Suppressor macrophage treated with lipopolysaccharide for 1 hour (primary cell): Measurements from ENCODE around the gene MAN1C1.
A peak's percentile ranks its signal among the peaks of the same experiment; 100 is the strongest.

Source experiments
- DNase-seq, 3 donors: peaks; one replicate each; pipeline ENCODE4 v3.0.0-alpha.2; 2020 to 2022

The MAN1C1 gene

GRCh38 chr1:25616095-25616986, at the start of gene MAN1C1:
Gene MAN1C1, plus strand, starts transcription at chr1:25616791. Its CDS starts 1,007 bp downstream, at chr1:25617798.
- peak; percentile 88 to 98 (median 97) for DNase-seq

DNA sequence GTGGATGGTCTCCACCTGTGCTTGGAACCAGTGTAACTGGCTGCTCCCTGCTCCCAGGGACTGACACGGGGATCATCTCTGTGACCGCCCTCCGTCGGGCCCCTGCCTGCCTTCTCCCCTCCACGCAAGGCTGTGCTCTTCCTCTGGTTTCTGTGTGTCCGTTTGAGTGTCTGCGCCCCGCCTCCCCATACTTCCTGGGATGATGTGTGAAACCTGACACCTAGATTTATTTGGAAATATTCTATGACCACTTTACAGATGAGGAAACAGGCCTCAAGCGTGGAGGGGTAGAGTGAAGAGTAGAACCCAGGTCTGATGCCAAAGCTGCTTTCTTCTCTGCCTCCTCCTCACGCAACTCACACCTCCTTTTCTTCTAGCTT, 48.9 kb upstream of the MAN1C1 start:
- DNase-seq: no peak

- DNase-seq: no peak
These were observed 48.3 kb upstream of the MAN1C1 start for GRCh38 chr1:25568090-25568833.

DNA sequence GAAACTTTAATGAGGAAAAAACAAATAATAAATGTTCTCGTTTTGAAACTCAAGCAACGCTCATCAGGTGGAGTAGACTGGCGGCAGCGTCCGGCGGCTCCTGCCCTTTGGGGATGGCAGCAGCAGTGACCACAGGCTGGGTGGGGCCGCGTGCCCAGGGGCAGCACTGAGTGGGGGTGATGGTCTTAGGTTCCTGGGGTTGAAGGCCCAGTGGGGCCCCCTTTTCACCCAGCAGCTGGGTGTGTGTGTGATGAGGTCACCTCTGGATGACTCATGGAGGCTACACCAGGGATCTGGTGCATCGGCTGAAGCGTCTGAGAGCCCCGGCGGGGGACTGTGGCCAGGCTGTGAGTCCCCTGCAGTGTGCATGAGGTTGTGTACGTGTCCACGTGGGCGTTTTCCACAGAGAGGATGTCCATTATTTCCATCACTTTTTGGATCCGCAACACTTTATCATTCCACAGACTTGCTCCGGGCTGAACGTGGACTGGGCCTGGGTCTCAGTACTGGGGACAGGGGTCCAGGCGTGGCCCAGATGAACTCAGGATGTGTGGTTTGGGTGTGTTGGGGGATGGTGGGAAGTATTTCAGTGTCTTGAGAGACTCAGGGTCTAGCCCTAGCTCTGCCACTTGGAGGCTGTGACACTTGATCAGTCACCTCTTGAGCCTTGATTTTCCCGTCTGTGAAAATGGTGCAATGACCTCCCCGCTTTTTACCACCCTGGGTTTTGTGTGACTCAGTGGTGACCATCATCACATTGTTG, 47.6 kb upstream of the MAN1C1 start:
- peak in 2 of 3 donors; percentile 24 to 43 for DNase-seq

DNA sequence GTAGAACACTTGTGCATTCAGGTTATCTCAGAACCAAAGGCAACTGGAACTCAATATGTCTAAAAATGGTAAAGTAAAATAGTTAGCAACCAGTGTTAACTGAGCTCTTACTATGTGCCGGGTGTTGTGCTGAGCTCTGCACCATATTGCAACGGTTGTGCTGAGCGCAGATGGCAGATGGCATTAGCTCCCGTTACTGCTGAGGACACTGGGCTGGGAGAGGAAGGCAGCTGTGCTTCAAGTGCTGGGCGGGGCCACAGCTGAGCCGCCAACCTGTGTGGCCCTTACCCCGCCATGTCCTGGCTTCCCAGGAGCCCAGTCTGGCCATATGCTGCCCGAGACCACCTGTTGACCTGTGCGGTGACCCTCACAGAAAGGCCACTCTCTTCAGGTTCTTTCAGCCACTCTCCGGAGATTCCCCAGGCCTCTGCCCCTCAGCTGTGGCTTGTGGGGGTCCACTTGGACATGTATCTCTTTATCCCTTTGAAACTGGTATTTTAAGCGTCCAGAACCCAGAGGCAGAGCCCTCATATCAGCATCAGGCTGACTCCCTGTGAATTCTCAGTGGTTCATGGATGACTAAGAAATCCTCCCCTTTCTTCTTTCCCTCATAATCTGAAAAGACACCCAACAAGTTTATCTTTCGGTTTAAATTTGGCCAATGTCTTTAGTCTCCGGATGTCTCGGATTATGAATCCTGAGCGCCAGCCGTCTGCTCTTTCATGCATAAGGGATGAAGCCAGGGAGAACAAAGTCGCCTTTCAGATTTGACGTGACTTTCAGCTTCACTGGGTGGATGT, 46.8 kb upstream of the MAN1C1 start:
- no peak for DNase-seq

GRCh38 chr1:25570798-25571521, 45.6 kb upstream of the MAN1C1 start:
- no peak for DNase-seq

DNA sequence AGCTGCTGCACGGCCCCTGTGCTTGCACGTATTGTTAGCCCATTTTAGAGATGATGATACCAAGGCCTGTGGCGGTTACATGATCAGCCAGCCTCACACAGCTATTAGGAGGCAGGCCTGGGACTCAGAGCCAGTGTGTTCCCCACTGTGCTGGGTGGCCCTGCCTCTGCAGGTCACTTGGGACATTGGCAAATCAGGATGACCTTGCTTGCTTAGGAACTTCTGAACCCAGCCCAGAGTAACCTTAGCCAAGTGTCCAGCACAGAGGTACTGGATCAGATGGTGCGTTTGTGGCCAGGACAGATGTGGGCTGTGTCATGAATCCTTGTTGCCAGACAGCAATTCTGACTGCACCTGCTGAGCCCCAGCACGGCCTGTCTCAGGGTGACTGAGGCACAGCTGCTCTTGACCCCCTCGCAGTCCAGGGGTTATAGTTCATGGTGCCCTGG, 45.0 kb upstream of the MAN1C1 start:
- no peak for DNase-seq

- DNase-seq: no peak
These were observed 44.5 kb upstream of the MAN1C1 start for GRCh38 chr1:25572107-25572506.

DNA sequence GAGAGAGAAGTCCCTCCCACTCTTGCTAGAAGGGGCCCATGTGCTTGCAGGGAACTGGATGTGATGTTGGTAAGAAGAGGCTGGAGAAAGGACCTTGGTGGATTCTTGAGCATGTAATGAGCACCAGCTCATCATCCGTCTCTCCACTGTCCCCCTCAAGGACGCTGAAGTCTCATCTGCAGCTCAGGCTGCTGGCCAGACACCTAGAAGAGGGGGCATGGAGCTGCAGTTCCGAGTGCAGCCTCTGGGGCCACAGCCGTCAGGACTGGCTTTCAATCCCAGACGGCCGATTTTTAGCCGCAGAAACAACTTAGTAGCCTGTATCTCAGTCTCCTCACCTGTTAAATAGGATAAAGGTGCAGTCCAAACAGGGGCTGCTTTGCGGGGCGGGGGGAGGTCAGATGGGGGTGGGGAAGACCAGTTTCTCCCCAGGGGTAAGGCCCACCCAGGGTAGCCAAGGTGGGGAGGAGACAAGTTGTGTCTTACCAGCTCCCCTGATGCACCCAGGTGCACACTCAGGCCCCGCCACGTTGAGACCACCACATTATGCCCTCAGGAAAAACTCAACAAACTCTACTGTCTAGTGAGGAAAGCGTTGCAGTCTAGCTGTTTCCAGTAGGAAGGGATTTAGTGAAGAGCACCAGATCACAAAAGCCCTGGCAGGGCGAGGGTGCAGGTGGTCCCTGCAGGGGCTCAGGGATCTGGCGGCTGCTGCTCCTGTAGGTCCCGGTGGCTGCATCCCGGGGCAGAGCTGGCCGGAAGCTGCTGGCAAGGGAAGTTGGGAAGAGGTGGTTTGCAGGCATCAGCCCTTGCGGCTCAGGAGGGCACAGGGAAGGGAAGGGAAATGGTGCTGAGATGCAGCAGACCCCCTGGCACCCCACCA, 43.6 kb upstream of the MAN1C1 start:
- DNase-seq: peak; percentile 51 to 73 (median 58)

DNA sequence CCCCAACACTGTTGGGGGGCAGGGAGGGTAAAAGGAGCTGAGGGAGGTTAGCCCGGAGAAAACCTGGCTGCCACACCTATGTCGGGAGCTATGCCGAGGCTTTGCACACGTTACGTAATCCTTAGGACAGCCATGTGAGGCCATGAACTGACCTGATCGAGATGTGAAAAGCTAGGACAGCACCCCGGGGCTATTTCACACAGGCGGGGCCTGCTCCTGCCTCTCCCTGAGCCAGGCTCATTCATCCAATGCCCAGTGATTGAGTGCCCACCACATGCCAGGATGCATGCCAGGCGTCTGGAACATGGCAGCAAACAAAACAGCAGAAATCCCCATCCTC, 43.0 kb upstream of the MAN1C1 start:
- no peak for DNase-seq

DNA sequence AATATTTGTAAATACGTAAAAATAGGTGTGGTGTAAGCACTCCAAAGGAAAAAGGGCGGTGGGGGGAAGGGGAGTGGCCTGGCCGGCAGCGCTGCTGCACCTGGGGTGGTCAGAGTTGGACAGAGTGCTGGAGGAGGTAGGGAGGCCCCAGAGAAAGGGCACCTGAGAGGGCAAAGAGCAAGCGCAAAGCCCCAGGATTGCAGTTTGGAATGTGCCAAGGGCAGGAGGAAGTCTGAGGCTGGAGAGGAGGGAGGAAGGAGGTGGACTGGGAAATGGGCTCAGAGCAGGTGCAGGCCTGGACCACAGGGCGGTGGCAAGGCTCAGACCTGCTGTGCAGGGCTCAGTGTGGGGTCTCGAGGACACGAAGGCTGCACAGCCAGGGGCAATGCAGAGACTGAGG, 42.6 kb upstream of the MAN1C1 start:
- no peak for DNase-seq

GRCh38 chr1:25575191-25575590, 41.4 kb upstream of the MAN1C1 start:
- DNase-seq: no peak

GRCh38 chr1:25576459-25577133, 40.0 kb upstream of the MAN1C1 start:
- no peak for DNase-seq

DNA sequence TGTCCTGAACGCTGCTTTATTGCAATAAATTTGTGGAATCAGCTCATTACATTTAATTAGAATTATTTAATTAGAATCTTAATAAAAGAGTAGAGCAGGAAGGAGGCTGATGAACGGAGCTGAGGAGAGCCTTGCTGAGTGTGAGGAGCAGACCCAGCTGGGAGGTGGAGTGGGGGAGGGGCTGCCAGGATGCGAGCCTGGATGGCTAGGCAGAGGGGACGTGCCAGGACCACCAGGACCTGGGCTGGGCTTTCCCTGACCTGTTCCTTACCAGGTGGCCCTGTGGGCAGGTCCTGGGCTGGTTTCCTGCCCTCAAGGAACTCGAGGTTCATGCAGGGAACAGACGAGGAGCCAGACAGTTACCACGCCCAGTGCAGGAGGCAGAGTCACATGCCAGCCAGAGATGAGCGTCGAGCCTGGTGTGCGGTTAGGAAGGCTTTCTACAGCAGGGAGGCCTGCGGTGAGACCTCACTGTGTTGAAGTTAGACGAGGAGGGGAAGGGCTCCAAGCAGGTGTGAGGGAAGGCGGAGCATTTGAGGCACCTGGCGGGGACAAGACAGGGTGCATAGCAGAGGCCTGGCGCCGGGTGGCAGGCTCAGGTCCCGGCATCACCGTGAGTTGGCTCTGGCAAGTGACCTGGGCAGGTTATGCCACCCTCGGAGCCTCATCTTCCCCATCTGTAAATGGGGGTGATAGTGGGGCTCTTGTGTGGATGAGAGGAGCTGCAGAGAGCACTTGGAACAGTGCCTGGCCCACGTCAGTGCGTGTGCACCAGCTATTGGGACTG, 39.3 kb upstream of the MAN1C1 start:
- no peak for DNase-seq

DNA sequence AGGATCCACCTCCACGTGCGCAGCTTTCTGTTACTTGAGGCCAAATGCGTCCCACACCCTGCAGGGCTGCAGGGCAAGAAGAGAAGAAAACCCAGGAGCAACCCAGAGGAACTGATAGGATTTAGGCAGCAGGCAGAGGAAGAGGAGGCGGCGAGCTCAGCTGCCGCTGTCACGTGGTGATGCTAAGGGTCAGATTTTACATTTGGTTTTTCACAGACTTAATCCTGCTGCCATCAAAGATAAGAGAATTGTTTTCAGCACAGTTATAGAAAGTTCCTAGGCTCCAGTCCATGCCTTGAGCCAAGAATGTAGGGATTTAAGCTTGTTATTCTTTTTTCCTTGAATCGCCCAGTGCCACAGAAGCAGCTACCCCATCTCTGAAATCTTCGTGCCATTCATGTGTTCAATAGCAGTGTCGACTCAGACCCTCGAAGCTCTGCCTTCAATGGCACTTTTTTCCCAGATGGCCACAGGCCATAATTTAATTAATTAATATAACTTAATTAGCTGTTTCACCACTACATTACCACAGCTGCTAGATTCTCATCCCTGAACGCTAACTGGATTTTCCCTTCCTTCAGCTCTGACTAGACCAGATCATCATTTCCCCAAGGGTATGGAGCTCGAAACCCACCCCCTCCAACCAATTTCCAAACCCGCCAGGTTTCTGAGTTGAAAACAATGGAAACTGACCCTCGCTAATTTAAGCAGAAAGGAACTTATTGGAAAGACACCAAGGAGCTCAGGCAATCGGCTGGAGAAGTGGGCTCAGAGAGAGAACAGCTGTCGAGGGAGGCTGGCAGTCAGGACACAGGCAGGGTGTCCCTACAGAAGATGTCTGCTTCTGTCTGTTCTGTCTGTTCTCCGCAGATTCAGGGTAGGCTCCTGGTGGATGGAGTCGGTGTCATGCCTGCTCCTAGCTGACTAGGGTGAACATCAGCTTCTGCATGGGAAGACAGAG, 37.0 kb upstream of the MAN1C1 start:
- no peak for DNase-seq

DNA sequence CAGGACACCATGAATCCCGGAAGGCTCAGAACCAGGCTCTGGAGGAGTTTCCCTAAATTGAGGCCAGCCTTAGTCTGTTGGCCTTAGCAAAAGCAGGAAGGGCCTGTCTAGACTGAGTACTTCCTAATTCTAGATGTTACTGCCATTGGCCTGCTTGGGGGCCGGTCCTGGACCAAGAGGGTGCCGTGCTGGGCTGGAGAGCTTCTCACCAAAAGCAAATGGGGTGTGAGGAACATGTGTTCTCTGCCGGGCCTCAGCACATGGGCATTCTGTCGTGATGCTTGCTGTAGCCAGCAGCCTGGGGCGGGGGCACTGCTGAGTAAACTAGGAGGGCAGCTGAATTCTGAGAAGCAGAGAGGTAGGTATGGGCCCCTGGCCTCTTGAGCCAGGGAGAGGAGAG, 35.7 kb upstream of the MAN1C1 start:
- DNase-seq: peak; percentile 52 to 59 (median 53)

GRCh38 chr1:25581764-25582163, 34.8 kb upstream of the MAN1C1 start:
- no peak for DNase-seq
